Transverse colon (tissue), 4 donors: ENCODE results near the gene EID3. TPM values are rescaled to one million over a fixed set of nuclear protein-coding genes. Genes with fewer than 3 reads are reported as not detected.

Source experiments
- DNase-seq: peaks from one replicate; pipeline ENCODE4 v3.0.0-alpha.2; 2019
- H3K27ac ChIP-seq, 4 donors: fragments of 200-600 bp; sonication (generic); 2 replicates each; pipeline ENCODE4 v1.5.1; 2016 to 2018; ENCODE audit warnings: inconsistent platforms in 4 of 4
- H3K27me3 ChIP-seq: fragments of 200-600 bp; sonication (generic); 2 replicates; pipeline ENCODE4 v1.5.1; 2017; ENCODE audit warnings: inconsistent platforms
- H3K36me3 ChIP-seq, 4 donors: fragments of 200-600 bp; sonication (generic); 2 replicates each; pipeline ENCODE4 v1.5.1; 2017 to 2019; ENCODE audit warnings: inconsistent platforms in 4 of 4
- H3K4me1 ChIP-seq, 4 donors: fragments of 200-600 bp; sonication (generic); 2 replicates each; pipeline ENCODE4 v1.5.1; 2017 to 2020; ENCODE audit warnings: inconsistent platforms in 4 of 4
- H3K4me3 ChIP-seq, 4 donors: fragments of 200-600 bp; sonication (generic); 1 replicate in 1 of 4; 2 replicates in 3 of 4; pipeline versions ENCODE4 v1.5.1 to v1.6.1; 2017 to 2019; ENCODE audit warnings: inconsistent platforms in 4 of 4
- H3K9me3 ChIP-seq, 2 donors: fragments of 200-600 bp; sonication (generic); 2 replicates each; pipeline ENCODE4 v1.5.1; 2017 to 2019; ENCODE audit warnings: inconsistent platforms in 2 of 2
- CTCF ChIP-seq, 5 experiments: fragments of 200-600 bp in 3 of 5; fragments of 450-650 bp in 2 of 5; sonication (generic) in 3 of 5; IDR thresholded peaks; 1 replicate in 2 of 5; 2 replicates in 3 of 5; pipeline ENCODE4 v1.5.1; 2016 to 2017; ENCODE audit warnings: antibody characterized with exemption in 5 of 5, inconsistent platforms in 3 of 5, mild to moderate bottlenecking in 2 of 5, moderate library complexity in 1 of 5
- EP300 ChIP-seq: sonication (generic); formaldehyde crosslinking; IDR thresholded peaks from one replicate; pipeline ENCODE4 v1.6.1; 2017; ENCODE audit warnings: antibody characterized with exemption, low read depth
- POLR2A ChIP-seq: fragments of 450-650 bp; IDR thresholded peaks from one replicate; pipeline ENCODE4 v1.6.1; 2016; ENCODE audit warnings: antibody characterized with exemption, mild to moderate bottlenecking, moderate library complexity
- POLR2AphosphoS5 ChIP-seq, 3 donors: sonication (generic); formaldehyde crosslinking; IDR thresholded peaks; one replicate each; pipeline ENCODE4 v1.6.1; 2016; ENCODE audit warnings: antibody characterized with exemption in 3 of 3
- WGBS, 2 donors: methylation state at CpG; one replicate each; pipeline ENCODE4 v1.1.5; 2018; ENCODE audit warnings: low coverage in 1 of 2; 5-methylcytosine and 5-hydroxymethylcytosine counted together
- in situ Hi-C, 4 donors: fragments of 200-750 bp; cut with MboI; loops; one replicate each; pipeline versions ENCODE4 v1.15.0 to v1.15.1; 2017; ENCODE audit warnings: low sequenced_read_pairs in 3 of 4, low pct_ligation_motif_present in 1 of 4, low pct_unique_long_range_greater_than_20kb in 1 of 4
- intact Hi-C: fragments of 100-400 bp; cut with DNase I; formaldehyde crosslinking; loops from one replicate; pipeline ENCODE4 v1.15.1; 2023; ENCODE audit warnings: low total_unique reads
- total RNA-seq, 4 donors: library from RNA; depleted of rRNA; stranded (reverse); fragments of >200 nt; gene quantifications; one replicate each; pipeline ENCODE4 v1.1.0, GENCODE V29; 2016

The EID3 gene
- total RNA-seq, 4 donors from 2014 or later, result 4.9 to 50.0 (median 14.3) TPM

GRCh38 chr12:104339663-104340062 is 36.1 kb downstream of the EID3 start:
- Histone ChIP-seq H3K4me3 (no peak overlapping the region), H3K9me3 (no peaks in the 10 kb centered on the region), H3K36me3 (peaks cover 0 to 45% (median 22%) of the 10 kb centered on the region in 4 donors), H3K27me3 (no peaks in the 10 kb centered on the region), H3K4me1 (peaks cover 0 to 6% (median 0%) of the 10 kb centered on the region in 4 donors), H3K27ac (no peak overlapping the region)
- no peak for DNase-seq
- 89 to 100% methylated on average over 1 to 3 of the region's 3 CpGs for WGBS, 2 donors
- intact Hi-C loops (no loop called here), in situ Hi-C loops (no loop called here)
- TF ChIP-seq POLR2A, result no peak
- no peak for TF ChIP-seq CTCF (IDR thresholded peaks at IDR 0.05)

DNA sequence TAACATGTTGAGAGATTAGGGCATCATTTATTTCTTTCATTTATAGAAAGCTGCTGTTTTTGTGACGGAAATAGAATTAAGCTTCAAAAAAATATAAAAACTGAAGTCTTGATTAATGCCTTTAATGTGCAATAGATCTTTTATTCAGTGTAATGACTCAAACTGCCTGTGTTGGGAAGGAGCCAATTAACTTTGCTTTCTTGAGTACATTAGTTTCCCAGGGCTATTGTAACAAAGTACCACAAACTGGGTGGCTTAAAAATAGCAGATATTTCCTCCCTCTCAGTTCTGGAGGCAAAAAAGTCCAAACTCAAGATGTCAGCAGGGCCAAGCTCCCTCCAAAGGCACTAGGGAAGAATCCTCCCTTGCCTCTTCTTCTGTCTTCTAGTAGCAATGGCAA is 36.6 kb downstream of the EID3 start:
- Histone ChIP-seq H3K4me1 (peaks cover 0 to 6% (median 0%) of the 10 kb centered on the region in 4 donors), H3K27me3 (no peaks in the 10 kb centered on the region), H3K4me3 (no peak overlapping the region), H3K36me3 (peaks cover 0 to 46% (median 22%) of the 10 kb centered on the region in 4 donors), H3K9me3 (no peaks in the 10 kb centered on the region), H3K27ac (no peak overlapping the region)
- TF ChIP-seq EP300 (no peak), POLR2A (no peak), POLR2AphosphoS5 (IDR thresholded peaks at IDR 0.05) (no peak), CTCF (IDR thresholded peaks at IDR 0.05) (no peak)
- in situ Hi-C loops (no loop called here), intact Hi-C loops (no loop called here)
- no peak for DNase-seq
- 61 to 100% methylated on average over 1 of the region's 1 CpG for WGBS, 2 donors

DNA sequence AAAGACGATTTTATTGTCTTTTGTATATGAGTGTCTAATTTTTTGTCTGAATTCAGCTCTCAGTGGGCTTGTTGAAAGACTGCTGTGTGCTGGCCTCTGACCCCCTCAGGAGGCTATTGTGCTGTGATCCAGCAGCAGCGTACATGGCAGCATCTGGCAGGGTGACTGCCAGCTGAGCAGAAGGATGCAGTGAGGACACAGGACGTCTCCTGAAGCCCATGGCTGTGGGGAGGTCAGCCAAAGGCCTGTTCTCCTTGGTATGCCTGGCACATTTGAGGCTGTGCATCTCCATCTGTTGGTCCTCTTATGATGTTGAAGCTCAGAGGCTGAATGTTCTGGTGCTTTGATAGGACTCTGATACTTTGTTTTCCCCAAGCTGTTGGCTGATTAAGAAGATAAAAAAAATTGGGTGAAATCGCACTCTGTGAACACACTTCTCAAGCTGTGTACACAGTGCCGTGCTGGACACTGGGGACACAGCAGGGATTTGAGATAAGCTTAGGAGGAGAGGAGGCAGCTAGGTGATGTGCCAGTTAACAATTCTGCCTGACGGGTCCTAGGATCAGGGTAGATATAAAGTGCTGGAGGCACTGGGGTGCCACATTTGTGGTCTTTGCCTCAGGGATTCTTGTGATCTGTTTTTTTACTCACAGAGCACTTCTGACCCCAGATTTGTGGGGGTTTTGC is 37.5 kb downstream of the EID3 start:
- Histone ChIP-seq H3K36me3 (peaks cover 0 to 50% (median 22%) of the 10 kb centered on the region in 4 donors), H3K4me3 (no peak overlapping the region), H3K27me3 (no peaks in the 10 kb centered on the region), H3K4me1 (peaks cover 0 to 6% (median 0%) of the 10 kb centered on the region in 4 donors), H3K9me3 (no peaks in the 10 kb centered on the region), H3K27ac (no peak overlapping the region)
- DNase-seq, result no peak
- in situ Hi-C loops (no loop called here), intact Hi-C loops (no loop called here)
- WGBS, 2 donors, result 89 to 100% methylated on average over 1 to 6 of the region's 6 CpGs
- no peak for TF ChIP-seq CTCF (IDR thresholded peaks at IDR 0.05)
- no peak for TF ChIP-seq POLR2A
- TF ChIP-seq EP300, result no peak
- TF ChIP-seq POLR2AphosphoS5 (IDR thresholded peaks at IDR 0.05), result no peak

- H3K4me3 ChIP-seq, result no peak overlapping the region
- no peak for TF ChIP-seq POLR2AphosphoS5 (IDR thresholded peaks at IDR 0.05)
- TF ChIP-seq EP300, result no peak
- no peak for TF ChIP-seq POLR2A
- no peak for TF ChIP-seq CTCF (IDR thresholded peaks at IDR 0.05)
- no peaks in the 10 kb centered on the region for H3K9me3 ChIP-seq
- H3K27me3 ChIP-seq, result no peaks in the 10 kb centered on the region
- intact Hi-C loops (no loop called here), in situ Hi-C loops (no loop called here)
- peaks cover 0 to 6% (median 0%) of the 10 kb centered on the region in 4 donors for H3K4me1 ChIP-seq
- DNase-seq, result no peak
- no peak overlapping the region for H3K27ac ChIP-seq
- H3K36me3 ChIP-seq, result peaks cover 0 to 48% (median 23%) of the 10 kb centered on the region in 4 donors
- 92 to 100% methylated on average over 1 to 2 of the region's 2 CpGs for WGBS, 2 donors
Measured at GRCh38 chr12:104342147-104342546, 38.6 kb downstream of the EID3 start.
